HEK293 (cell line): Measurements from ENCODE around the gene NOXO1.

Source experiments
- ATF2 ChIP-seq: fragments of 450-650 bp; formaldehyde crosslinking; IDR thresholded peaks from 2 replicates; pipeline ENCODE4 v1.5.1; 2016; ENCODE audit warnings: missing biosample characterization, missing genetic modification characterization, low read depth
- CTCF ChIP-seq: fragments of 450-650 bp; formaldehyde crosslinking; IDR thresholded peaks from 2 replicates; pipeline ENCODE4 v1.5.1; 2016; ENCODE audit warnings: missing biosample characterization, missing genetic modification characterization
- KLF10 ChIP-seq: fragments of 450-650 bp; IDR thresholded peaks from 2 replicates; pipeline ENCODE4 v1.5.1; 2018; ENCODE audit warnings: missing biosample characterization, mild to moderate bottlenecking, missing genetic modification characterization
- REPIN1 ChIP-seq: fragments of 450-650 bp; formaldehyde crosslinking; IDR thresholded peaks from 2 replicates; pipeline ENCODE4 v1.5.1; 2017; ENCODE audit warnings: missing biosample characterization, missing genetic modification characterization, low read depth
- ZNF114 ChIP-seq: fragments of 450-650 bp; formaldehyde crosslinking; IDR thresholded peaks from 2 replicates; pipeline ENCODE4 v1.5.0; 2017; ENCODE audit warnings: missing biosample characterization, missing genetic modification characterization
- ZNF184 ChIP-seq: fragments of 450-650 bp; IDR thresholded peaks from 2 replicates; pipeline ENCODE4 v1.5.1; 2018; ENCODE audit warnings: missing biosample characterization, mild to moderate bottlenecking, missing genetic modification characterization
- ZNF324 ChIP-seq: fragments of 450-650 bp; formaldehyde crosslinking; IDR thresholded peaks from 2 replicates; pipeline ENCODE4 v1.5.1; 2016; ENCODE audit warnings: missing biosample characterization, missing genetic modification characterization

GRCh38 chr16:2026461-2027023 lies 45.3 kb upstream of the NOXO1 start, which contains the start of gene NHERF2:
- TF ChIP-seq ATF2 (tag by site-specific recombination) = no peak
- TF ChIP-seq KLF10 = peak; percentile 62; the same call in 1 of the 2 replicates
- TF ChIP-seq ZNF324 (tag by site-specific recombination) = no peak
- TF ChIP-seq ZNF114 = no peak
- TF ChIP-seq REPIN1 (tag by site-specific recombination) = no peak
- TF ChIP-seq ZNF184 (tag by site-specific recombination) = no peak
- no peak for TF ChIP-seq CTCF (tag by site-specific recombination)
